Measurements from ENCODE around the gene NHLRC4. TPM values are rescaled to one million over a fixed set of nuclear protein-coding genes. Genes with fewer than 3 reads are reported as not detected.

NHLRC4 gene, protein sequence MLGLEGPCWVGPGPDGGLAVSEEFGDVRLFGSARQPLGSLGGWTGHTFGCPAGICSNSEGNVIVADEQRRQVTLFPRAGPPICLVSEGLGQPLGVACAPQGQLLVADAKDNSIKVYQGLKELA
- polyA plus RNA-seq = under 1 TPM in 2 of 3 donors, not detected in 1; 0.42 to 0.61 TPM

- Mint-ChIP-seq H3K36me3 (no peaks in the 10 kb centered on the region), H3K9me3 (no peaks in the 10 kb centered on the region), H3K27me3 (ENCODE audit: low read depth in 3 of 3) (peaks cover 8 to 22% (median 18%) of the 10 kb centered on the region in 3 donors), H3K4me1 (peaks cover 31 to 33% of the 10 kb centered on the region in 2 donors), H3K27ac (peak within 1 kb of the TSS in 1 of 6 donors; percentile 62), H3K4me3 (peak within 1 kb of the TSS in 4 of 5 donors; percentile 35 to 58 (median 46))
- DNase-seq = peak in 1 of 3 donors; percentile 24
These were observed at the start of gene NHLRC4 for GRCh38 chr16:566475-567372. Gene NHLRC4, plus strand, starts transcription at chr16:567005. Its CDS starts 1,043 bp downstream, at chr16:568048.

DNA sequence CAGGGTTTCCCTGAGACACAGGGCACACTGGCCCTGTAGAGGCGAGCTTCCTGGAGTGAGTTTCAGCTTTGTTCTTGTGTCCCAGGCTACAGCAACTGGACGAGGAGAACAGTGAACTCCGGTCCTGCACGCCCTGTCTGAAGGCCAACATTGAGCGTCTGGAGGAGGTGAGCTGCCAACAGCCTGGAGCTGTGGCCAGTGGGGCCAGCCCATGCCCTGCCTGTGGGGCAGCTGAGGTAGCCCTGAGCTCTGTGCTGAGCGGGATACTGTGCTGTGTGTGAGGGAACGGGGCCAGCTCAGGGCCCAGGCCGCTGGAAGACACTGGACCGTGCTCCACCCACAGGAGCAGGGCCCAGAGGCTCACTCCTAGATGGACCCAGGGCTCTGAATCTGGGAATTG is 47.9 kb upstream of the NHLRC4 start:
- peaks cover 2 to 3% (median 2%) of the 10 kb centered on the region in 3 donors for H3K27me3 Mint-ChIP-seq (ENCODE audit: low read depth in 3 of 3)
- H3K4me1 Mint-ChIP-seq = no peaks in the 10 kb centered on the region
- H3K27ac Mint-ChIP-seq = no peak overlapping the region
- no peak for DNase-seq
- no peaks in the 10 kb centered on the region for H3K36me3 Mint-ChIP-seq
- H3K4me3 Mint-ChIP-seq = no peak overlapping the region
- H3K9me3 Mint-ChIP-seq = no peaks in the 10 kb centered on the region

DNA sequence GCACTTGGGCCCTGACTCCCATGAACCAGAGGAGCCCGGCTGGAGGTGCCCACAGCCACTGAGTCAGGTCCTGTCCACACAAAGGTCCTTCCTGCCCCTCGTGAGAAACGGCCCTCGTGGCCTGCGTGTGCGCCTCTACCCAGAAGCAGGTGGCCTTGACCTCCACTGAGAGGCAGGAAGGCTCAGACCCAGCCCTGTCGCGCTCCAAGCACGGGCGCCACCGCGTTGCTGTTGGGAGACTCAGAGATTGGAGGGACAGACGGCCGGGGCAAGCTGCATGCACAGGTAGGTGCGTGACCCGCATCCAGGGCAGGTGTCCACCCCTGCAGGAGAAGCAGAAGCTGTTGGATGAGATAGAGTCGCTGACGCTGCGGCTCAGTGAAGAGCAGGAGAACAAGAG is 47.4 kb upstream of the NHLRC4 start:
- H3K36me3 Mint-ChIP-seq = no peaks in the 10 kb centered on the region
- no peak for DNase-seq
- peaks cover 2 to 3% (median 2%) of the 10 kb centered on the region in 3 donors for H3K27me3 Mint-ChIP-seq (ENCODE audit: low read depth in 3 of 3)
- H3K27ac Mint-ChIP-seq = no peak overlapping the region
- H3K4me1 Mint-ChIP-seq = no peaks in the 10 kb centered on the region
- H3K9me3 Mint-ChIP-seq = no peaks in the 10 kb centered on the region
- no peak overlapping the region for H3K4me3 Mint-ChIP-seq

DNA sequence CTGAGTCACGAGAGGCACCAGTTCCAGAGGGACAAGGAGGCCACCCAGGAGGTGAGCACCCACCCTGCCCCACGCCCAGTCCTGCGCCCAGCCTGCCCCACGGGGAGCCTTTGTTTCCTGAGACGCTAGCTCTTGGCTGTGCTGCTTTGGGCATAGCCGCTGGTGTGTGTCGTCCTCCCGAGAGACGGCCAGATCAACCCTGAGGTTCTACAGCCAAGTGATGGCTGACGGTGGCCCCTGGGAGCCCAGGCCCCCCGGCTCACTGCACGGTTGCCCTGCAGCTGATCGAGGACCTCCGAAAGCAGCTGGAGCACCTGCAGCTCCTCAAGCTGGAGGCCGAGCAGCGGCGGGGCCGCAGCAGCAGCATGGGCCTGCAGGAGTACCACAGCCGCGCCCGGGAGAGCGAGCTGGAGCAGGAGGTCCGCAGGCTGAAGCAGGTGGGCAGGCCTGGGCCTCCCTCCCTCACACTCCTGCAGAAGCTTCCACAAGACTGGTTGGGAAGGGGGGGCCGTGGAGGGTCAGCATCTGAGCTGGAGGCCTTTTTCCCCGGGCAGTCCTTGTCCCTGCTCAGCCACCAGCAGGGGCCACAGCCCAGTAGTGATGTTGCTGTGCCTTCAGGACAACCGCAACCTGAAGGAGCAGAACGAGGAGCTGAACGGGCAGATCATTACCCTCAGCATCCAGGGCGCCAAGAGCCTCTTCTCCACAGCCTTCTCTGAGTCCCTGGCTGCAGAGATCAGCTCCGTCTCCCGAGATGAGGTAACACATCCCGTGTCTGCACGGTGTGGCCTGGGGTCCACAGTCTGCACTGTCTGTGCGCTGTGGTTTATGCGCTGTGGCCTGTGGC is 46.7 kb upstream of the NHLRC4 start:
- H3K36me3 Mint-ChIP-seq = no peaks in the 10 kb centered on the region
- peaks cover 2 to 3% (median 2%) of the 10 kb centered on the region in 3 donors for H3K27me3 Mint-ChIP-seq (ENCODE audit: low read depth in 3 of 3)
- no peak overlapping the region for H3K27ac Mint-ChIP-seq
- H3K9me3 Mint-ChIP-seq = no peaks in the 10 kb centered on the region
- DNase-seq = no peak
- no peak overlapping the region for H3K4me3 Mint-ChIP-seq
- no peaks in the 10 kb centered on the region for H3K4me1 Mint-ChIP-seq

DNA sequence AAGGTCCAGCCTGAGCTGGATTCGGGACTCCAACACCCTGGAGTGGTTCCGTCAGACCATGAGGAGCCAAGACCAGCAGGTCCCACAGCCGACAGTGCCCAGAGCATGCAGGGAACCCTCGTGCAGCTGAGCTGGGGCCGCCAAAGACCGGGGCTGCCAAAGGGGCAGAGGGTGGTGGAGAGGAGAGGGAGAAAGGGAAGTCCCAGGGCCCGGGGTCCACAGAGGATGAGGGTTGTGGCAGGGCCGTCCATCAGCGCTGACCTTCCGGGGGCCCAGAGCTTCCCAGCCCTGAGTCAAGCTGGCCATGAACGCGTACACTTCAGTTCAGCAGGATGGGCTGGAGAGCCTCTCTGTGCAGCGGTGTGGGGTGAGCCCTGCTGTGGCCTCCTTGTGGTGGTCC is 46.0 kb upstream of the NHLRC4 start:
- H3K36me3 Mint-ChIP-seq = no peaks in the 10 kb centered on the region
- peaks cover 6% of the 10 kb centered on the region in 2 donors for H3K4me1 Mint-ChIP-seq
- H3K27me3 Mint-ChIP-seq (ENCODE audit: low read depth in 3 of 3) = peaks cover 2 to 3% (median 2%) of the 10 kb centered on the region in 3 donors
- no peak for DNase-seq
- no peak overlapping the region for H3K27ac Mint-ChIP-seq
- H3K9me3 Mint-ChIP-seq = no peaks in the 10 kb centered on the region
- no peak overlapping the region for H3K4me3 Mint-ChIP-seq

DNA sequence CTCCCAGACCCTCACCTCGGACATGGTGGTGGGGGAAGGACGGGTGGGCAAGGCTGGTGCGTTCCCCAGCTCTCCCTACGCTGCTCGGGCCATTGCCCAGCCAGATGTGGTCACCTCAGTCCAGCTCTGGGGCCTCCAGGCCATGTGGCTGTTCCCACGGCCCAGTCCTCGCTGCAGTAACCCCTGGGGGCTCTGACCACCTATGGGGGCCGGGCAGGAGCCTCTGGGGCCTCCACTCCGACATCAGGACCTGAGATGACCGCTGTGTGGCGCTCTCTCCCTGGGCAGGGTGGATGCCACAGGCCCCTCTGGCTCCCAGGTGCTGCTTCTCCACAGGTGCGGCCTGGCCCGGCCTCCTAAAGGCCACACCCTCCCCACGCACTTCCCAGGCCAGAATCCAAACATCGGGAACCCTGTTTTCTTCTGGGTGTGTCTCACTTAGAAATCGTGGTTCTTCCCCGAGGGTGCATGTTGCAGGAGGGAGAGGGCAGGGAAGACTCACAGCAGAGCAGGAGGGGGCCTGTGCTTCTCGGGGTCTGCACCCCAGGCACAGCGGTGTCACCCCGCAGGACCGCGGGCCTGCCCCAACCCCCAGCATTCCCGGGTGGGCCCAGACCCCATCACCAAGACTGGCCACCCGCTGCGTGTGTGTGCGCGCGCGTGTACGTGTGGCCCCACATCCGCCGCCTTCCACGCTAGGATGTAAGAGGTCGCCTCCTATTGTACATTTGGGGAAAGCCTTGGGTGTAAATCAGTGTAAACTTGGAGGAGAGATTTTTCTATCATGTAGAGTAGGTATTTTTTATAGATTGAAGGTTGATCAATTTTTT is 45.2 kb upstream of the NHLRC4 start:
- H3K4me1 Mint-ChIP-seq = peaks cover 11 to 12% of the 10 kb centered on the region in 2 donors
- H3K27ac Mint-ChIP-seq = no peak overlapping the region
- H3K36me3 Mint-ChIP-seq = no peaks in the 10 kb centered on the region
- DNase-seq = no peak
- peaks cover 2 to 3% (median 2%) of the 10 kb centered on the region in 3 donors for H3K27me3 Mint-ChIP-seq (ENCODE audit: low read depth in 3 of 3)
- no peaks in the 10 kb centered on the region for H3K9me3 Mint-ChIP-seq
- H3K4me3 Mint-ChIP-seq = no peak overlapping the region

DNA sequence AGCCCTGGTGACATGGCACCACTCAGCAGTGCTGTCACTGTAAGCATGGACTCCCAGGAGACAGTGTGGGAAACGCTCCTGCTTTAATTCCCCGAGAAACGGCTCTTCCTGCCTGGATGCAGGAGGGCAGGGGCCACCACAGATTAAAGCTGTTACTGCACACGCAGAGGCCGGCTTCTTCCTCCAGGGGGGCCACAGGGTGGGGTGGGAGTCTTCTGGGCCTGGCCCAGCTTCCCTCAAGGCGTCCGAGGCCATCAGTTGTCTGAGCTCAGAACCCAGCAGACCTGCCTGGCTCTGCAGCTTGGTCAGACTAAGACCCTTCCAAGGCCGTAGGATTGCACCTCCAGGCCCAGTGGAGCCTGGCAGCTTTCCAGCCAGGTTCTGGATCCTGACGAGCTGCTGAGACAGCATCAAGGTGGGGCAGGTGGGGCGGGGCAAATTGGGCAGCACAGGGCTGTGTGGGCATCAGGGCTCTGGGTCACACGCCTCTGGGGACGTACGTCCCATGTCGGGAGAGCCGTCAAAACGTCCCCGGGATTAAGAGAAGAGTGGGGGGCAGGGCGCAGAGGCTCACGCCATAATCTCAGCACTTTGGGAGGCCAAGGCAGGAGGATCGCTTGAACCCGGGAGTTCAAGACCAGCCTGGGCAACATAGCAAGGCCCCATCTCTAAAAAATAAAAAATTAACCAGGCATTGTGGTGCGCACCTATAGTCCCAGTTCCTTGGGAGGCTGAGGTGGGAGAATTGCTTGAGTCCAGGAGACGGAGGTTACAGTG is 44.3 kb upstream of the NHLRC4 start:
- DNase-seq = no peak
- peaks cover 2 to 3% (median 2%) of the 10 kb centered on the region in 3 donors for H3K27me3 Mint-ChIP-seq (ENCODE audit: low read depth in 3 of 3)
- peak overlapping the region in 1 of 5 donors; percentile 18 for H3K4me3 Mint-ChIP-seq
- peaks cover 14% of the 10 kb centered on the region in 2 donors for H3K4me1 Mint-ChIP-seq
- H3K9me3 Mint-ChIP-seq = no peaks in the 10 kb centered on the region
- H3K27ac Mint-ChIP-seq = peak overlapping the region in 2 of 6 donors; percentile 40
- H3K36me3 Mint-ChIP-seq = no peaks in the 10 kb centered on the region

DNA sequence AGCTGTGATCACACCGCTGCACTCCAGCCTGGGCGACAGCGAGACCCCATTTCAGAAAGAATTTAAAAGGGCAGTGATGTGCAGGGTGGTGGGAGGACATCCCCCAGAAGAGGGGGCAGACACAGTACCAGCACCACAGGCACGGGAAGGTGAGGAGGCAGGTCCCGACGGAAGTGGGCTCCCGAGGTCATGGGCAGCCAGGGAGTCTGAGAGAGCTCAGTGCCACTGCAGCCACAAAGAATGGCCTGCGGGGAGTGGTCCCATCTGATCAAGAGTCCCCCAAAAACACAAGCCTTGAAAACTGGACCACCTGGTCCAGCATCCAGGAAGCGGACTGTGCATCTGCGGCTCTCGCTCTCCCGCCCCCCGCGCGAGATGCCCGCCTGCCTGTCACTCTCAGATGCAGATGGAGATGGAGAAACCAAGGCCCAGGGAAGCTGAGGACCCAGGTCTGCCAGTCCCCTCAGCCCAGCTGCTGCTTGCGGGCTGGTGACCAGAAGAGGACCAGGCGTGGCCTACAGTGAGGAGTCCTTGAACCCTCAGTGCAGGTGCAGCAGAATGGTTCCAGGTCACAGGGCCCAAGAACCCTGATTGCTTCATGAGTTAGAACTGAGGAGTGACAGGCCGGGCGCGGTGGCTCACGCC is 43.6 kb upstream of the NHLRC4 start:
- no peak for DNase-seq
- H3K9me3 Mint-ChIP-seq = no peaks in the 10 kb centered on the region
- peaks cover 14% of the 10 kb centered on the region in 2 donors for H3K4me1 Mint-ChIP-seq
- H3K27ac Mint-ChIP-seq = peak overlapping the region in 3 of 6 donors; percentile 34 to 40 (median 40)
- H3K36me3 Mint-ChIP-seq = no peaks in the 10 kb centered on the region
- H3K27me3 Mint-ChIP-seq (ENCODE audit: low read depth in 3 of 3) = peaks cover 2 to 3% (median 2%) of the 10 kb centered on the region in 3 donors
- H3K4me3 Mint-ChIP-seq = peak overlapping the region in 1 of 5 donors; percentile 18

DNA sequence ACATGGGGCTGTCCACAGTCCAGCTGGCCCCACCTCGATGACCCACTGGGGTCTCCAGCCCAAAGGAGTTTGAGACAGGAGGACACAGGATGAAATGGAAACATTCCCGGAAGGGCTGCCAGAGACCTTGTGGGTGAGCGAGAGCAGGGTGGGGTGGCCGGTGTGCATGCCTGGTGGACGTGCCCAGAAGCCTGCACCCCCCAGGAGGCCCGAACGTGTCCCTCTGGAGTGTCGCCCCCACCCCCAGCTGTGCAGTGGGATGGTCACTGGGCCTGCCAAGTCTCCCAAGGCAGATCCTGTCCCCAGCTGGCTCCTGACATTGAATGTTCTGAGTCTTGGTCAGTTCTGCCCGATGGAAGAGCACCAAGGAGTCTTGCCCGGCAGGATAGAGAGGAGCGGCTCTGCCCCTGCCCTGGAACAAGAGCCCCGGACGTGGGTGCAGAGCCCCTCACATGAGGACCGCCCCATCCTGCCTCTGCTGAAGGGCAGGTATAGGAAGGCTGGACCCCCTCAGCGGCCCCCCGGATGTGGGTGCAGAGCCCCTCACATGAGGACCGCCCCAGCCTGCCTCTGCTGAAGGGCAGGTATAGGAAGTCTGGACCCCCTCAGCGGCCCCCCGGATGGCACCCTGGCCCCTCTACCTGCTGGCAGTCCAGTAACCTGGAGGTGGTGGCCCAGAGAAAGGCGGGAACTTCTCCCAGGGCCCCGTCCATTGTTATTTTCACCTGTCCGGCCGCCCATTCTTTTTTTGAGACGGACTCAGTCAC is 42.3 kb upstream of the NHLRC4 start:
- peaks cover 2 to 8% (median 3%) of the 10 kb centered on the region in 3 donors for H3K27me3 Mint-ChIP-seq (ENCODE audit: low read depth in 3 of 3)
- H3K4me1 Mint-ChIP-seq = peaks cover 23 to 25% of the 10 kb centered on the region in 2 donors
- H3K9me3 Mint-ChIP-seq = no peaks in the 10 kb centered on the region
- peak overlapping the region in 2 of 6 donors; percentile 10 to 81 for H3K27ac Mint-ChIP-seq
- DNase-seq = no peak
- H3K36me3 Mint-ChIP-seq = no peaks in the 10 kb centered on the region
- H3K4me3 Mint-ChIP-seq = no peak overlapping the region

DNA sequence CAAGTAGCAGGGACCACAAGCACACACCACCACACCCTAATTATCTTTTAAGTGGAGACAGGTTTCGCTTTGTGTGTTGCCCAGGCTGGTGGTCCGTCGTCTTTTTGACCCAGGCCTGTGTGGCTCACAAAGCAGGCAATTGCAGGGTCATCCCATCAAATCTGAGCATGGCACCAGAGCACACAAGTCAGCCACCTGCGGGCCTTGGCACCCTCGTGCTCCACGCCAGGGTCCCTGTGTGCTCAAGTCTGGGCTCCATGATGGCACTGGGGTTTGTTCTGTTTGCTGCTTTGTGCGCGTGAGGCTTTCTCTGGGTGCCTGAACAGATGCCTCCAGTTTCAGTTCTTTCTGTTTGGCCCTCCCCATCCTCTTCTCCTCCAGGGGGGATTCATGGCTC is 41.7 kb upstream of the NHLRC4 start:
- Mint-ChIP-seq H3K4me1 (peaks cover 30 to 31% of the 10 kb centered on the region in 2 donors), H3K4me3 (peak overlapping the region in 4 of 5 donors; percentile 11 to 66 (median 39)), H3K27ac (peak overlapping the region in 4 of 6 donors; percentile 53 to 84 (median 82))

GRCh38 chr16:525520-526180 is 41.2 kb upstream of the NHLRC4 start:
- peak in 1 of 3 donors; percentile 49 for DNase-seq
- H3K4me1 Mint-ChIP-seq = peaks cover 35 to 37% of the 10 kb centered on the region in 2 donors
- peak overlapping the region in 4 of 6 donors; percentile 53 to 84 (median 82) for H3K27ac Mint-ChIP-seq
- peak overlapping the region; percentile 11 to 66 (median 40) for H3K4me3 Mint-ChIP-seq
- no peaks in the 10 kb centered on the region for H3K9me3 Mint-ChIP-seq
- no peaks in the 10 kb centered on the region for H3K36me3 Mint-ChIP-seq
- peaks cover 2 to 18% (median 3%) of the 10 kb centered on the region in 3 donors for H3K27me3 Mint-ChIP-seq (ENCODE audit: low read depth in 3 of 3)

More for the DNA sequence above, 41.7 kb upstream of the NHLRC4 start:
- Mint-ChIP-seq H3K36me3 (no peaks in the 10 kb centered on the region), H3K9me3 (no peaks in the 10 kb centered on the region), H3K27me3 (ENCODE audit: low read depth in 3 of 3) (peaks cover 2 to 14% (median 3%) of the 10 kb centered on the region in 3 donors)
- no peak for DNase-seq

Data from immature natural killer cell (primary cell).